Fibroblast of pulmonary artery (primary cell): ENCODE data around the gene FAM151A.

ENCODE experiments used
- DNase-seq: peaks from one replicate; pipeline ENCODE4 v3.0.0-alpha.2; 2010; ENCODE audit warnings: low read depth
- H3K4me3 ChIP-seq: replicated peaks from 2 replicates; pipeline ENCODE4 v1.5.1; 2011; ENCODE audit warnings: low read depth, mild to moderate bottlenecking, control low read depth, low read length, moderate library complexity
- TF ChIP-seq, protein P1 (sequence below): IDR thresholded peaks from 2 replicates; pipeline ENCODE4 v1.5.1; 2011; ENCODE audit warnings: mild to moderate bottlenecking, control low read depth, low read length, inconsistent platforms; ENCODE audit errors: missing control alignments

FAM151A gene

GRCh38 chr1:54601730-54602129, 21.6 kb downstream of the FAM151A start:
- TF ChIP-seq, protein P1, sequence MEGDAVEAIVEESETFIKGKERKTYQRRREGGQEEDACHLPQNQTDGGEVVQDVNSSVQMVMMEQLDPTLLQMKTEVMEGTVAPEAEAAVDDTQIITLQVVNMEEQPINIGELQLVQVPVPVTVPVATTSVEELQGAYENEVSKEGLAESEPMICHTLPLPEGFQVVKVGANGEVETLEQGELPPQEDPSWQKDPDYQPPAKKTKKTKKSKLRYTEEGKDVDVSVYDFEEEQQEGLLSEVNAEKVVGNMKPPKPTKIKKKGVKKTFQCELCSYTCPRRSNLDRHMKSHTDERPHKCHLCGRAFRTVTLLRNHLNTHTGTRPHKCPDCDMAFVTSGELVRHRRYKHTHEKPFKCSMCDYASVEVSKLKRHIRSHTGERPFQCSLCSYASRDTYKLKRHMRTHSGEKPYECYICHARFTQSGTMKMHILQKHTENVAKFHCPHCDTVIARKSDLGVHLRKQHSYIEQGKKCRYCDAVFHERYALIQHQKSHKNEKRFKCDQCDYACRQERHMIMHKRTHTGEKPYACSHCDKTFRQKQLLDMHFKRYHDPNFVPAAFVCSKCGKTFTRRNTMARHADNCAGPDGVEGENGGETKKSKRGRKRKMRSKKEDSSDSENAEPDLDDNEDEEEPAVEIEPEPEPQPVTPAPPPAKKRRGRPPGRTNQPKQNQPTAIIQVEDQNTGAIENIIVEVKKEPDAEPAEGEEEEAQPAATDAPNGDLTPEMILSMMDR, result no peak
- no peak overlapping the region for H3K4me3 ChIP-seq
- no peak for DNase-seq

GRCh38 chr1:54600947-54601721, 22.2 kb downstream of the FAM151A start:
- TF ChIP-seq, protein P1, result no peak
- no peak overlapping the region for H3K4me3 ChIP-seq
- no peak for DNase-seq

- H3K4me3 ChIP-seq, result no peak overlapping the region
- TF ChIP-seq, protein P1, result no peak
- no peak for DNase-seq
Observed at GRCh38 chr1:54599211-54599823, 24.0 kb downstream of the FAM151A start.

GRCh38 chr1:54597455-54598030, 25.8 kb downstream of the FAM151A start:
- DNase-seq, result no peak
- TF ChIP-seq, protein P1, result no peak
- H3K4me3 ChIP-seq, result no peak overlapping the region

DNA sequence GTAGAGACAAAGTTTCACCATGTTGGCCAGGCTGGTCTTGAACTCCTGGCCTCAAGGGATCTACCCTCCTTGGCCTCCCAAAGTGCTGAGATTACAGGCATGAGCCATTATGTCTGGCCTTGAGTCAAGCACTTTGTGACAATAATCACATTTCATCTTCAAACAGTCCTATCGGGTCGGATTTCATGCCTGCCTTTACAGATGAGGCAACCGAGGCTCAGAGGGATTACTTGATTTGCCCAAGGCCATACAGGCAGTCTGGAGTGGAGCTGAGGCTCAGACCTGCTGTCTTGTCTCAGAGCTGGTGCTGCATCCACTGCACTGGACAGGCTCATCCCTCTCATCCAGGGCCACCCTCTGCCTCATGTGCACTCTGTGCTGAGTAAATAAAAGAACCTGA, 26.6 kb downstream of the FAM151A start:
- no peak overlapping the region for H3K4me3 ChIP-seq
- TF ChIP-seq, protein P1, result no peak
- DNase-seq, result no peak

DNA sequence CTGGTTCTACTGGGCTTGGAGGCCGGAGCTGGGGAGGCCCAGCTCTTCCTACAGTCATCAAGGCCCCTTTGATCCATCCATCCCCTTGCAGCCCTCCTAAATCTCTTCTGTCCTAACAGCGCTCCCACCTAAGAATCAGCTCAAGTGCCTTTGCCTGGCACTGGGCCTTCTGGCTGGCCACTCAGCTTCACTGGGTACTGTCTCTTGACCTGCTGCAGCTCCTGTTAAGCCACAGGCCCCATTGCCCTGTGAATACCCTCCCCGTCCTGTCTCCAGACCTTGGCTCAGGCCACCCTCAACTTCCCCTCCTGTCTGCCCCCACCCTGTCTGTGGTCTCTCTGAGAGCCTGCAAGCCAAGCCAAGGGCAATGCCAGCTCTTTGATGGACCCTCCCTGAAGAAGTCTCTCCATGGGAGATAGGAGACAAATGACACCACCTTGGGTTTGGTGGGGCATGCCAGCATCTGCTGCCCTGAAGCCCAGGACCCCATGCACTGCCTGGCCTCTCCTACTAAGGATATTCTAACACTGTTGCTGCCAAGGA, 27.3 kb downstream of the FAM151A start:
- TF ChIP-seq, protein P1, result no peak
- H3K4me3 ChIP-seq, result no peak overlapping the region
- DNase-seq, result no peak
